Skin epidermis (tissue), 12 donors: ENCODE results near the gene TGFA.

Source experiments
- H3K27ac ChIP-seq, 21 experiments: fragments of 200-600 bp; sonication (generic) in 11 of 21; one replicate each; pipeline ENCODE4 v1.5.0; 2020; ENCODE audit warnings: mild to moderate bottlenecking in 3 of 21, inconsistent platforms in 2 of 21, moderate library complexity in 2 of 21
- H3K4me3 ChIP-seq, 7 experiments: fragments of 200-600 bp; sonication (generic) in 2 of 7; one replicate each; pipeline ENCODE4 v1.5.0; 2020; ENCODE audit warnings: inconsistent platforms in 2 of 7, mild to moderate bottlenecking in 2 of 7, moderate library complexity in 1 of 7

The TGFA gene

DNA sequence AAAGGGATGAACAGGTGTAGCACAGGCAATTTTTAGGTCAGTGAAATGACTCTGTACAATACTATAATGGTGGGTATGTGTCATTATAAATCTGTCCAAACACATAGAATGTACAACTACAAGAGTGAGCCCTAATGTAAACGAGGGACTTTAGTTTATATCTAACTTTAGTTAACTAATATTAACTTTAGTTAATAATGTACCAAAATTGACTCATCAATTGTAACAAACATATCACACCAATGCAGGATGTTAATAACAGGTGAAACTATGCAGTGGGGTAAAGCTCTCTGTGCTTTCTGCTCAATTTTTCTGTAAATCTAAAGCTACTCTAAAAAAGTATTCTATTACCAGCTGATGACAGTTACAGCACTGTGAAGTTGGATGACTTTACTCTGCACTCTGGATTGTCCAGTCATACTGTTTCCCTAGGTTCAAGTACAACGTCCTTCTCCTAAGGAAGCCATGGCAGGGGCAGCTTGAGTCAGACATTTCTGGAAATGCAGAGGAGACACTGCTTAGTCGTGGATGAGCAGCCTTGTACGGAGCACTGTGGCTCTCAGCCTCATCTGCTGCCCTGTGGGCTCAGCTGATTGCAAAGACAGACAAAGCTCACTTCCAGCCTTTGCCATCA, 26.1 kb downstream of the TGFA start:
- Histone ChIP-seq H3K27ac (no peak overlapping the region), H3K4me3 (no peak overlapping the region)

GRCh38 chr2:70526126-70526525, 27.5 kb downstream of the TGFA start:
- Histone ChIP-seq H3K4me3 (no peak overlapping the region), H3K27ac (peak overlapping the region in 5 of 21 experiments; percentile 5 to 82 (median 21))

DNA sequence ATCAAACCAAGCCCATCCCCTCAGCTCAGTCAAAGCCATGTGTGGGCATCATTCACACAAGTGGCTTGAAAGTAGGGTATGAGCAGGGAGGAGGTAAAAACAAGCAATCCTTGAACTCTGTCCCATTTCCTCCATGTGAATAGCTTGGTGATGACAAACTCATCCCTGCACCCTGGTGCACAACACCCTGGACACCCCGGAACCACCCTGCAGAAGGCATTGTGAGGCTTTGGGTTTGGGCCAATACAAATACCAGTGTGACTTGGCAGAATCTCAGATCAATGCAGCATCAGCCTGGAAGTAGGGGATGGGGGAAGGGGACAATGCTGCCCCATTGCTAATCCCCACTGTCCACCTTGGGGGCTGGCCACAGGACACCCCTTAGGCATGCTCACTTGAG, 28.6 kb downstream of the TGFA start:
- peak overlapping the region in 19 of 21 experiments; percentile 54 to 84 (median 78) for H3K27ac ChIP-seq
- no peak overlapping the region for H3K4me3 ChIP-seq

- H3K27ac ChIP-seq: peak overlapping the region in 20 of 21 experiments; percentile 45 to 84 (median 78)
- H3K4me3 ChIP-seq: no peak overlapping the region
Measured at GRCh38 chr2:70523996-70524965, 29.3 kb downstream of the TGFA start.

DNA sequence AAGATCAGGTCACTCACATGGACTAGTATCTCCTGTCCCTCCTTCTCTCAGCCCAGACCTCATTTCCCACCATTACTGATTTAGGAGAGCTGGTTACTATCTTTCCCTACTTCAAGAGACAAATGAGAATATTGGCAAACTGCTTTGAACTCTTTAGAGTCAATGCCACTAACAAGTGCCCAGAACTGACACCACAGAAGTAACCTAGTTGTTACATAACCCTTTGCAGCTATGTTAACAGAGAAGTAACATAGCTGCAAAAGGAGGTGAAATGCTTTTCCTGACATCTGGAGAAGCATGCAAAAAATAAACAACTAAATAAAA, 30.0 kb downstream of the TGFA start:
- Histone ChIP-seq H3K4me3 (no peak overlapping the region), H3K27ac (peak overlapping the region in 18 of 21 experiments; percentile 36 to 84 (median 78))

DNA sequence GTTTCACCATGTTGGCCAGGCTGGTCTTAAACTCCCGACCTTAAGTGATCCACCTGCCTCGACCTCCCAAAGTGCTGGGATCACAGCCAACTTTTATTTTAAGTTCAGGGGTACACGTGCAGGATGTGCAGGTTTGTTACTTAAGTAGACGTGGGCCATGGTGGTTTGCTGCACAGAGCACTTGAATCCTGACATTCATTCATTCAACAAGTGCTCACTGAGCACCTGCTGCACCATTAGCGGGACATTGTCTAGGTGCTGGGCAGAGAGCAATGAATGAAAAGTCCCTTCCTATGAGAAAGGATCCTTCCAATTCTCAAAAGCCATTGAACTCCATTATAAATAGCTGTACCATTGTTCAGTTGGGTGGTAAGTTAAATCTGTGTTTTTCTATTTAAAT, 31.0 kb downstream of the TGFA start:
- Histone ChIP-seq H3K27ac (peak overlapping the region in 1 of 21 experiments; percentile 77), H3K4me3 (no peak overlapping the region)

- H3K4me3 ChIP-seq: no peak overlapping the region
- no peak overlapping the region for H3K27ac ChIP-seq
Measured at GRCh38 chr2:70520825-70521224, 32.8 kb downstream of the TGFA start.

DNA sequence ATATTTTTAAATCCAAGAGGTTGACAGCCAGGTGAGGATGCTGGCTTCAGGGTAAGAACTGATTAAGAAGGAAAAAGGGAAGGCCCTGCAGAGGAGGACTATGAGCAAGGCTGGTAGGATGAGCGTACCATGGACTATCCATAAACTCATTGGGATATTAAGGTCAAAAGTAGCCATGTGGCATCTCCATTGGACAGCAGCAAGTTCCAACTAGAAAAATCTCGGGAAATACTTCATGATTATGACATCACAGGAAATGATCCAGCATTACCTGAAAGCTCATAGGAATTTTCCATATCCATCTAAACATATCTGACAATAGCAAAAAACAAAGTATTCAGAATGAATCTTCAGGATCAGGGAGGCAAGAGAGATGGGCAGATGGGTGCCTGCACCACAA, 34.2 kb downstream of the TGFA start:
- H3K27ac ChIP-seq: no peak overlapping the region

GRCh38 chr2:70518557-70518956, 35.1 kb downstream of the TGFA start:
- Histone ChIP-seq H3K4me3 (no peak overlapping the region), H3K27ac (no peak overlapping the region)

More for the DNA sequence above, 34.2 kb downstream of the TGFA start:
- no peak overlapping the region for H3K4me3 ChIP-seq

- Histone ChIP-seq H3K4me3 (no peak overlapping the region), H3K27ac (peak overlapping the region in 2 of 21 experiments; percentile 23 to 35)
Measured at GRCh38 chr2:70517804-70518203, 35.8 kb downstream of the TGFA start.

GRCh38 chr2:70516596-70516995, 37.0 kb downstream of the TGFA start:
- Histone ChIP-seq H3K4me3 (no peak overlapping the region), H3K27ac (peak overlapping the region in 8 of 21 experiments; percentile 7 to 68 (median 44))

- no peak overlapping the region for H3K4me3 ChIP-seq
- peak overlapping the region in 5 of 21 experiments; percentile 7 to 68 (median 35) for H3K27ac ChIP-seq
Measured at GRCh38 chr2:70515938-70516337, 37.7 kb downstream of the TGFA start.

- Histone ChIP-seq H3K4me3 (no peak overlapping the region), H3K27ac (peak overlapping the region in 1 of 21 experiments; percentile 35)
Measured at GRCh38 chr2:70514612-70515055, 39.0 kb downstream of the TGFA start.

GRCh38 chr2:70513738-70514137, 39.9 kb downstream of the TGFA start:
- H3K27ac ChIP-seq: no peak overlapping the region
- no peak overlapping the region for H3K4me3 ChIP-seq

DNA sequence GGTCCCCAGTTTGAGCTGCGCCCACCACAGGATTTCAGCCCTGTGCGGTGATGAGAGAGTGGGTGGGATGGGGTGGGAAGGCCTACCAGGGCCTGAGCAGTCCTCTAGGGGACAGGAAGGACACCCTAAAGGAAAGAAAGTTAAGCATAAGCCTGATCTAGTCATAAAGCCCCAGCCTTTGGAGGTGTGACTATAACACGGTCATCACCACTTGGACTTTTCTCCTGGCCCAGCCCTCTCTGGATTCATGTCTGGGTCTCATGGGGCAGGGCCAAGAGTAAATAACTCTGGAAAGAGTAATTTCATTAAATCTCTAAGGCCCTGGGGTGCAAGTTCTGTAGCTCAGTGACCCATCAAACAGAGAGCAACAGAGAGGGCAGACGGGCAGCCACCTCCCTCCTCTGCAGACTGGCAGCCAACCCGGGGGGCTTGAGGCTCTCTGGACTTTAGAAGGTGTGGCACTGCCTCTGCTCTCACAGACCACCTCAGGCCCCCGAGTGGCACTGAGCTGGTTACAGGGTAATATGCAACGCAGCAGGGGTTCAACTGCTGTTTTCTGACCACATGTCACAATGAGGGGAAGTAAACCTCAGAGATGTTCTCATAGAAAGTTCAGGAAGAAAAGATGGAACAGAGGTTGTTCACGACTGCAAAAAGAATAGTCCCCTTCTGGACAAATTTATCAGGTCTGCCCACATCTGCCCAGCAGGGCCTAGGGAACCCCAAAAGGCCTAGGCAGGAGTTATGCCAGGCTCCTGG, 41.5 kb downstream of the TGFA start:
- no peak overlapping the region for H3K27ac ChIP-seq
- H3K4me3 ChIP-seq: no peak overlapping the region

DNA sequence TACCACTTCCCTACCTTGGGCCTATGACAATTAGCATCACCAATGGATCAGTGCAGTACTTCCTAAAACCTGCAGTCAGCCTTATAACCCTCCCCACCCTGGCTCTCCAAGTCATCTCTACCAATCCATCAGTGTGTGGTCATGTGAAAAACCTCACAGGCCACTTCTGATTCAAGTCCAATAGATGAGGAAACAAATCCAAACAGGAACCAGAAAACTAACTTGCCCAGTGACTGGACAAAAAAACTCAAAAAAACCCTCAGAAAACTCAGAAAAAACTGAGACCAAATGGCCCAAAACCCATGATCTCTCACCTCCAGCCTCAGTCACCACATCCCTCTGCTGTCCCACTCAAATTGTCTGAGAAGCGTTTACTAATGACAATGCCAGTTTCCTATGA, 43.3 kb downstream of the TGFA start:
- Histone ChIP-seq H3K4me3 (no peak overlapping the region), H3K27ac (peak overlapping the region in 5 of 21 experiments; percentile 5 to 73 (median 30))

- H3K27ac ChIP-seq: peak overlapping the region in 8 of 21 experiments; percentile 35 to 73 (median 48)
Measured at GRCh38 chr2:70509565-70509964, 44.1 kb downstream of the TGFA start.

GRCh38 chr2:70508711-70509462, 44.7 kb downstream of the TGFA start:
- no peak overlapping the region for H3K4me3 ChIP-seq
- peak overlapping the region in 9 of 21 experiments; percentile 35 to 73 (median 47) for H3K27ac ChIP-seq

More at GRCh38 chr2:70509565-70509964, 44.1 kb downstream of the TGFA start:
- H3K4me3 ChIP-seq: no peak overlapping the region
